GM18861 (cell line): Measurements from ENCODE around the gene MYMX.

Experiments
- ATAC-seq: cut with Tn5 transposase; IDR thresholded peaks from one replicate; pipeline ENCODE4 v1.9.1; 2021; ENCODE audit not compliant: unreplicated experiment

MYMX gene

DNA sequence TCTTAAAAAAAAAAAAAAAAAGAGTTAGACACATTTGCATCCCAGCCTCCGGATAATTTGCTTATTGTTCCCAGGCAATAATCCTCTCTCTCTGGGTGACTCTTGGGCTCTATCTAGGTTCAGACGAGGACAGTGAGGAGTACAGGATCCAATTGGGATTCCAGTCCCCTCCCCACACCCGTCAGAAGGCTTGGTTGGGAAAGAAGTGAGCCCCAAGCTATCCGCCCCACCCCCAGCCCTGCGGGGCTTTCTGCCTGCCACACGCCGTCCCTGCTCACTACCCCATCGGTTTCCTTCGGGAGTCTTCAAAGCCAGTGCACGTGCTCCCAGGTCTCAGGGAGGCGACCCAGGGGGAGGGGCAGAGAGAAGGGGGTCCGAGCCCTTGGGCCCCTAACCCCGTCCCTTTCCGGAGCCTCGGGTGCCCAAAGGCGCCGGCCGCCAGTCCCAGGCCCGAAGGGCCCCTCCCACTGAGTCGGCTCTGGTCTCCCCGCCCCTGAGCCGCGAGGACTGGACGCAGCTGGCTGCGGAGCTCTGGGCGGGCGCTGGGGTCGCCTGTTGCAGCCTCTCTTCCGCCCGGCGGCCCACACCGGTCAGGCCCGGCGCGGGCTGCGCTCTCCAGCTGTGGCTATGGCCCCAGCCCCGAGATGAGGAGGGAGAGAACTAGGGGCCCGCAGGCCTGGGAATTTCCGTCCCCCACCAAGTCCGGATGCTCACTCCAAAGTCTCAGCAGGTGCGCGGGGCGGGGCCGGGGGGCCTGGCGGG is 2.5 kb downstream of the MYMX start:
- peak; percentile 43 for ATAC-seq

DNA sequence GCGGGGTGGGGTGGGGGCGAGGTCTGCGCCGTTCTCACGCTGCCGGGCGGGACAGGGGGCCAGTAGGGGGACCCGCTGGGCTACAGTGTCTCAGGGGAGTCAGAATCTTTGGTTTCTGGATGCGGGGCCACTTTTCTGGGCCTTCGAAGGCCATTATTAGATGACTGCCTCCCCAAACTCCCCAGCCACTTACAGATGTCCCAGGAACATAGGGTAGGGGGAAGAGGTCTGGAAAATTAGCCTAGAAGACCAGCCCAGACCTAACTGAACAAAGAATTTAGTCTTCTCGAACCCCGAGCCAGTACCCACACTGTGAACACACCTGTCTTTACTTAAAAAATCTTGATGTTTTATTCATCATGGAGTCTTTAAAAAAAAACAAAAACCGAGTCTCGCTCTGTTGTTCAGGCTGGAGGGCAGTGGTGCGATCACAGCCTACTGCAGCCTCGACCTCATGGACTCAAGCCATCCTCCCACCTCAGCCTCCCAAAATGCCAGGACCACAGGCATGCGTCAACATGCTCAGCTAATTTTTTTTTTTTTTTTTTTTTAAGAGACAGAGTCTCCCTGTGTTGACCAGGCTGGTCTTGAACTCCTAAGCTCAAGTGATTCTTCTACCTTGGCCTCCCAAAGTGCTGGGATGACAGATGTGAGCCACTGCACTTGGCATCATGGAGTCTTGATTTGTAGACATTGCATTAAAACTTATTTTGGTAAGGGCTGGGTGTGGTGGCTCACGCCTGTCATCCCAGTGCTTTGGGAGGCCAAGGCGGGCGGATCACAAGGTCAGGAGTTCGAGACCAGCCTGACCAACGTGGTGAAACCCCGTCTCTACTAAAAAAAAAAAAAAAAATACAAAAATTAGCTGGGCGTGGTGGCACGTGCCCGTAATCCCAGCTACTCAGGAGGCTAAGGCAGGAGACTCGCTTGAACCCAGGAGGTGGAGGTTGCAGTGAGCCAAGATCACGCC is 3.4 kb downstream of the MYMX start:
- no peak for ATAC-seq

DNA sequence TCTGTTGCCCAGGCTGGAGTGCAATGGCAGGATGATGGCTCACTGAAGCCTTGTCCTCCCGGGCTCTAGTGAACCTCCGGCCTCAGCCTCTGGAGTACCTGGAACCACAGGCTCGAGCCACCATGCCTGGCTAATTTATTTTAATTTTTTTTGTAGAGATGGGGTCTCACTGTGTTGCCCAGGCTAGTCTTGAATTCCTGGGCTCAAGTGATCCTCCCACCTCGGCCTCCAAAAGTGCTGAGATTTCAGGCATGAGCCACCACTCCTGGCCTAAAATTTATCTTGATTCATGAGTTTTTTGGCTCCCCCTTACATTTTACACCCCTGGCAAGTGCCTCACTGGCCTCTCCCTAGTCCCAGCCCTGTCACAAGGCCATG is 4.2 kb downstream of the MYMX start:
- no peak for ATAC-seq

DNA sequence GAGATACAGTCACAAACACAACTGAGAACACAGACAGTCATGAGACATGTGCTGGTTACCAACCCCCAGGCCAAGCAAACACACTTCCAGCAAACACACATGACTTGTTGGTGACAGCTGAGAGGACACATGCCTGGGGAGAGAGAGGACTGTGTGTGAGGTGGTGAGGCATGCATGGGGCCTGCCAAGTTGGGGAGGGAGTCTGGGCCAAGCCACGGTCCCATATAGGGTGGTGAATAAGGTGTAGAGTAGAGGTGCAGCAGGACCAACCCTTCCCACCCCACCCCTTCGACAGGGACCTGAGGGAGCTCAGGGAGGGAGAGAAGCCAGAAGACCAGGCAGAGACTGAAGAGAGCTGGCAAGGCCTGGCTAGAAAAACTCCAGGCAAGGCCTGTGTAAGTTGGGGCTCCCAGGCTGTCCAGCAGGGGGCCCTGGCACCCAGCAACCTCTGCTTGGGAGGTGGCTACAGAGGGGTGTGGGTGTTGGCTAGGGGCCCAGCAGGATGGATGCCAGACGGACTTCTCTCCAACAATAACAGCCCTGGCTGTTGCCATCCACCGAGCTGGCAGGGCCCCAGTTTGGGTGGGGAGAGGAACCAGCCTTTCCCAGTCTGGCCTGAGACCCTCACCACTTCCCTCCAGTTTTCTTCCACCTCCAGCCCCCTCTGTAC is 4.7 kb downstream of the MYMX start:
- ATAC-seq: peak; percentile 49

DNA sequence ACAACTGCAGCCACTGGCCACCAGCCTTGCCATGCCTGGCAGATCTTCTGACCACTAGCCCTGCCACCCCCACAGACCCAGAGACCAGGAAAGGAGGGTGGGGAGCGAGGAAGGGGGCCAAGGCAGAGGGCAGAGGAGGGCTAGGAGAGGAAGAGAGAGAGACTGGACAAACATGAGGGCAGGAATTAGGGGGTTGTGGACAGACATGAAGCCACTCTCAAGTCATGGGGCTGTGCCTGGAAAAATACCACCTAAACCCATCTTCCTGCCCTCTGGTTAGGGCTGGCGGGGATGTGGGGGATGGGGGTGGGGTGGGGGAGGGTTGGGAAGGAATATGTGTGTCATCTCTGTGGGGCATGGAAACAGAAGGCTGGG is 5.2 kb downstream of the MYMX start:
- ATAC-seq: no peak

DNA sequence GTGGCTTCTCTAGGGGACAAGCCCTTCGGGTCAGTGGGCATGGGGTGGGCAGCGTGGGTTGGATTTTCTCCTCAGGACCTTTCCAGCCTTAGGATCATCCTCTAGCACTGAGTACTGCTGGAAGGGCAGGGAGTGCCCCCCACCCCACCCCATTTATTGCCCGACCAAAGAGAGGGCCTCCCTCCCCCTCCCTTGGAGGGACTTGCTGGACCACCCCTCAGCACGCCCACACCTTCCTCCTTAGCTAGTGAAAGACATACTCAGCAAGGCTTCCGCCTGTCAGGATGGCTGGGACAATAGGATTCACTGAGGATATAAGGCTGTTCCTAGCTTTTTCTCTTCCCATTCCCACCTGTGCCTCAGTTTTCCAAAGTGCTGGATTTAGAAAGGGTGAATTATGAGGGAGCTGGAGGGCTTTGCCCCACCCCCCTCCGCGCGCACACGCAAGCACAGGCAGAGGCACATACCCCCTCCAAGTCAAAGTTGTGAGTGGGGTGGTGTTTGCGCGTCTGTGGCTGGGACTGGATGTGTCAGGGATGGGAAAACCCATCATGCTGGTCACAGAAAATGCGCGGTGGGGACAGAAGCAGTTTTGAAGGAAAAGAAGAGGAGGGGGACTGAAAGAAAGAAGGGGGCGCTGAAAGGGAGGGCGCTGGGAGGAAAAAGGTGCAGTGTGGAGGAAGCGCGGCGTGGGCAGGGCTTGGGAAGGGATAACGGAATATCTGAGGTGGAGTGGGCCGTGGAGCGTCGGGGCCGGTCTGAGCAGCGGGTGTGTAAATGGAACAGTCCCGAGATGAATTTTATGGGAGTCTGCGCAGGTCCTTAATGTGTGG is 6.0 kb downstream of the MYMX start:
- ATAC-seq: no peak

DNA sequence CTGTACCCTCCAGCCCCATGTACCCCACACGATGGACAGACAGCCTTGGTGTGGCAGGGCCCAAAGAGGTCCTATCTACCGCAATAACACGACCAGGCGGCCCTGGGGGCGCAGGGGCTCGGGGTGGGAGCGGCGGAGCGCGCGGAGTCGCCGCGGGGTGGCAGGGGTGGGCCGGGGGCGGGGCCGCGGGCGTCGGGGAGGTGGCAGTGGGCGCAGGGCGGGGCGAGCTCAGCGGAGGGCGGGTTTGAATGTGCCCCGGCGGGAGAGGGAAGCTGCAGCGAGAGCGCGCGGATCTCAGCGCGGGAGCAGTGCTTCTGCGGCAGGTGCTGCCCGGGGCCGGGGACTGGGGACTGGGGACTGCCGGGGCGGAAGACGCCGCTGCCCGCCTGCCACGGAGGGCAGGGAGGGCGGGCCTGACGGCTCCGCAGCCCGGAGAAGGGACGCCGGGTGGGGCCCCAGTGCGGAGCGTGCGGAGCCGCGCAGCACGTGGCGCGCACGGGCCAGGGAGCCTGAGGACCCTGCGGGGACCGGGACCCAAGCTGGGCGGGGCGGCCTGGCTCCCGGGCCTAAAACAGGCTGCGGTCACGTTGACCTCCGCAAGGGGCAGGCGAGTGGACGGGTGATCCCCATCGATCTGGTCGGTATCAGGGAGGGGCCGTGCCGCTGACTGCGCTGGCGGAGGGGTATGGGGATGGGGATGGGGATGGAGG is 6.7 kb downstream of the MYMX start, which contains the start of gene SLC29A1:
Gene SLC29A1, plus strand, starts transcription at position 277 of the 710 bp plus-strand sequence. CDS start 3,719 bp downstream, outside the sequence.
- ATAC-seq: no peak

DNA sequence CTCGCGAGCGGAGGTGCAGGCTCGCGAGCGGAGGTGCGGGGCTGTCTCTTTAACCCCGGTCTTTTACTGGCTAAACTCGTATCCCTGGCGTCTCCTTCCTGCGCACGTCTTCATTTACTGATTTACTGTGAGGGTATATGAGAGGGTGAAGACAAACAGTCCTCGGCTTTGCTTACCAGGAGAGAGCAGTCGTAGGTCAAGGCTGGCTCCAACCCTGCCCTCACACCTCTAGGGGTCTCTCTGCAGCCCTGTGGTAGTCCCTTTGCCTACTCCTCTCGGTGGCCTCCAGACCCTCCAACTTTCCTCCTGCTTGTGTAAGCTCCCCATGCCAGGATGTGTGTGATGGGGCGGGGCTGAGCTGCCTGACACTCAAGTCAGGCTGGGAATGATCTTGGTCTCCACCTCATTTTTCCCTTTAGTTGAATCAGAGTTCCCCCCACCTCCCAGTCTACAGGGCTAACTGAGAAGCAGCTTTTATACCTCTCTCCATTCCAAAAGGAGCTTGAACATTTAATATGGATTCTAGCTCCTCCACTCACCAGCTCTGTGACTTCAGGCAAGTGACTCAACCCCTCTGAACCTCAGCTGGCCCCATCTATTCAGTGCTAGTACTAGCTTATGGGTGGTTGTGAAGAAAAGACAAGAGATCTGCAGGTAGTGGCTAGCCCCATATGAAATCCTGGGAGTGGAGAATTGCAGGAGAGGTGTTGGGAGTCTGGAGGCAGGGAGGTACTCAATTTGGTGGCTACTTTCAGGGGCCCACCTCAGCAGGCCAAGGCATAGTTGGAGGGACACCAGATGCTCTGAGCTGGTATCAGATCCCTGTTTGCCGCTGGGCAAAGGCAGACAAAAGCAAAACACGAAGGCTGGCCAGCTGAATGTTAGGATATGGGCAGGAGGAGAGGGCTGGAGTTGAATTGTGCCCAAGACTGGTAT is 7.6 kb downstream of the MYMX start:
- no peak for ATAC-seq

DNA sequence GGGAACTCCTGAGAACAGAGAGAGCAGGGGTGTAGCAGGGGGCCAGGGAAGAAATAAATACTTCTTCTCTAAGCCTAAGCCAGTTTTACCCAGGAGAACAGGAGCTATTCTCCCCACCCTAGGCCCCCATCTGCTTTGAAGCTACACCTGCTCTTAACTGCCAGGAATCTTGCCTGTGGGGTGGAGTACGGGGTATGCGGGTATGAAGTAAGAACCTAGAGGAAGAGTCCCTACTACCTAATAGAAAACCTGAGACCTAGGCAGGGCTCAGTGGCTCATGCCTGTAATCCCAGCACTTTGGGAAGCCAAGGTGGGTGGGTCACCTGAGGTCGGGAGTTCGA is 8.2 kb downstream of the MYMX start:
- ATAC-seq: no peak

DNA sequence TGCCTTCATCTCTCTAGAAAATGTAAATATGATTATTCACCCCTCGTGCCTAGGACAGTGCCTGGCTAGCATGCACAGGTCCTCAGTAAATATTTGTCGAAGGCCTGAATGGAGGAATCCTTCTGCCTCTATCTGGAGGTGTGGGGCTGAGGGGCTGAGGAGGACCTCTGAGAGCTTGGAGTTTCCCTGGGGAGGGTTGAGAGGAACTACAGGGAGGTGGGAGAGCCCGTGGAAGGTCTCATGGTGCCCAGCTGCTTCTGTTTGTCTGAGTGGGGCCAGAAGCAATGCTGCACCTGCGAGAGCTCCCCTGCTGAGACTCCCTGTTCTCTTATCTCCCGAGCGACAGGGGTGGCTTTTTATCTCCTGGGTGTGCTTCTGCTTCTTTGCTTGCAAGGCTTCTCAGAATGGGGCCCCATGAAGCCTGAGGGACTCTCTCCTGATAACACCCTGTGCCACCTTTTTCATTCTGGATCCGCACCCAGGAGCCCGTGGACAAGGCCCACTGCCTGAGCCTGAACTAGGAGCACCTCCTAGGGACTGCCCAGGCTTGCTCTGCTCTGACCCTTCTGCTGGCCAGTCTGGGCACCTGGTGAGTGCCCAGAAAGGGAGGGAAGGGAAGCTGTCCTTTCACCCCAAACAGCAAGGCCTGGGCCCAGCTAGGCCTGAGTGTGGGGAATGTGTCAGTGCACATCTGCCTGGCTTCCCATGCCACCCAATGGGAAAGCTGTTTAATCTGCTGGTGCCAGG is 9.0 kb downstream of the MYMX start:
- ATAC-seq: no peak

DNA sequence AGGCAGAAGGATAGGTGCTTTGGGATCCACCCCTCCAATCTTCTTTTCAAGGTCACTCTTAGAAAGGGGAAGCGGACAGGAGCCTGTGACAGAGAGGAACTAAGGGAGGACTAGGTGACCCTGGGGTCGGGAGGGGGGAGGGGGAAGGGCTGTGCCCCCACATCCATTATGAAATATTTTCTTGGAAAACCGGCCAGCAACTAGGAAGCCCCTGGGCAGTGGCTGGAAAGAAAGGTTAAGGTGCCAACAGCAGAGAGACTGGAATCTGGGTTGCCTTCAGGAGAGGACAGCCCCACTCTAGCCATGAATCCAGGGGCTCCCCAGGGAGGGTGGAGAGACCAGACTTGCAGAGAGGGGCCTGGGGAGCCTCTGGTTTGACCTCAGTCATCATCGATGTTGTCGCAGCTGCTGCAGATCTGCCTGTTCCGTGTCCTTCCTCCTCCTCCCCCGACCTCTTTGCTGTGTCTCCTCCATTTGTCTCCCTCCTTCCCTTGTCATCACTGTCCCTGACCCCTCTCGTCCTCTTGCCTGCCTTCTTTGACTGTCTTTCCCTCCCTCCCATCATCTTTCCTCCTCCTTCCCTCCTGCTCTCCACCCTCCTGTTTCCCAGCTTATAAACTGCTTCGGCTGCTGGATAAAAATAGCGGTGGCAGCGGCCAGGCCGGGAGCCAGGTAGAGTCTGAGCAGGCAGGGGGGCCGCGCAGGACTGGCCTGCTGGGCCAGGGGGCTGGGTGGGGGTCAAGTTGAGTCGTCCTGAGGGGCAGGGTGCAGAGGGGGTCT is 9.8 kb downstream of the MYMX start:
- no peak for ATAC-seq

DNA sequence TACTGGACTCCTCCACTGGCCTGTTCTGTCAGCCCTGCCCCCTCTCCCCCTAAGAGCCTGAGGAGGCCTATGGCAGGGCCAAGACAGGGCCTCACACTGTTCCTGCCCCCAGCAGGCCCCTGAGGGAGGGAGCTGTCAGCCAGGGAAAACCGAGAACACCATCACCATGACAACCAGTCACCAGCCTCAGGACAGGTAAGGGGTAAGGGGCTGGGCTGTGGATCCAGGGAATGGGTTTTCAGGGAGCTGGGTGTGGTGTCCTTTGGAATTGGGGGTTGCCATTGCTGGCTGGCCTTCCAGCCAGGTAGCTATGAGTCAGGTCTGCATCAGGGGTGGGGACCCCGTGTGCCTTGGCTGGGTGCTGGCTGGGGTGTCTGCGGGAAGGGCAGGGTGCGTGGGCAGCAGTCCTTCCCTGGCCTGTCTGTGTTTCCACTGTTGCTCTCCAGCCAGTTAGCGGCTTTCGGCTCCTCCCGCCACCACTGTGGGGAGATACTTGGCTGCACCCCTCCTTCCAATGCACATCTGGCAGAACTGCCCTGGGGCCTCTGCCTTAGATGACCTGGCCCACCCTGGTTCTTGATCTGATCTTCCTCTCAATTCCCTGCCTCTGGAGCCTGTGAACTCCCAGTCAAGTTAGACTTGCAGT is 10.5 kb downstream of the MYMX start:
- no peak for ATAC-seq

DNA sequence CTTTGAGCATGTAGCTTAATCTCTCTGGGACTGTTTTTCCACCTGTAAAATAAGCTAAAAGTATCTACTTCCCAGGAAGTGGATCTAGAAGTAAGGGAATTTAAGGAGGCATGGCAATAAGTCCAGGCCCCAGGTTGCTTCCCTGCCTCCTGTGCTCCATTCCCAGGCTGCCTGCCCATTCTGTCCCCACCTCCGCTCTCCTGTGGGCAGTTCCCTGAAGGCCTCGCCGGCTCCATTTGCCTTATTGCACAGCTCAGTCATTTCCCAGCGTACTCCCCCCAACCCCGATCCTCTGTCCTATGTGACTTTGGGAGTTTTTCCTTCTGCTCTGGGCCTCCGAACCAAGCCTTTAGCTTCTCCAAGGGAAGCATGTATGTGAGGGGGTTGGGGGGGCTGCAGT is 11.3 kb downstream of the MYMX start:
- no peak for ATAC-seq

DNA sequence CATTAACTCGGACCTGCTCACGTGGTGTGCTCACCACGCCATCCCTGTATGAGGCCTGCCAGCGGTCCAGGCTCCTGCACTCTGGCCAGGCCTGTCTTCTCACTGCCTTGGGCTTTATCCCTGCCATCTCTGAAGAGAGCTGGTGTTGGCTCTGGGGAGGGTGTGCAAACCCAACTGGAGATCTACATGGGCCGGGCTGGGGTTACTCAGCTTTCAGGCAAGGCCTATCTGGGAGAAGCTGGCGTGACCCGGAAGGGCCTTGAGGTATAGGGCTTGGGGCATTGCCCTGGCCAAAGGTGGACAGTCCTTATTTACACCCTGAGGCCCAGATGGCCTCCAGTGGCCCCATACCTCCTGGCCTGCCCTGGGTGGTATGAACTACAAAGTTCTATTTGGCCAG is 11.7 kb downstream of the MYMX start:
- ATAC-seq: no peak

DNA sequence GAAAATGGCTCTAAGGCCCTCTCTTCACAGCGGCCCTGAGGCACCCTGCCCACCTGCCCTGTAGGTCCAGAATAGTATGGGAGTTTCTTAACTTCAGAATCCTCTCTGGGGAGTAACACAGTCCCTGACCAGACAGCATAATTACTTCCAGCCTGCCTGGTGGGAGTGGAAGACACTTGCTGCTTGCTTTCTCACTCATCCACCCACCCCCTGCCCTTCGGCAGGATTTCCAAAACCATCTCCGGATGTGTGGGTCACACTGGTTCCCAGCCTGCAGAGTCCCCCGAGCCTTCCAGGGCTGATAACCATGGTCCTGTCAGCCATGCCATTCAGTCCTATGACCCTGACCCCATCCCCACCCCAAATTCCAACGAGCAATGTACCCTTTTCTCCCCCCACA is 12.1 kb downstream of the MYMX start:
- ATAC-seq: no peak

DNA sequence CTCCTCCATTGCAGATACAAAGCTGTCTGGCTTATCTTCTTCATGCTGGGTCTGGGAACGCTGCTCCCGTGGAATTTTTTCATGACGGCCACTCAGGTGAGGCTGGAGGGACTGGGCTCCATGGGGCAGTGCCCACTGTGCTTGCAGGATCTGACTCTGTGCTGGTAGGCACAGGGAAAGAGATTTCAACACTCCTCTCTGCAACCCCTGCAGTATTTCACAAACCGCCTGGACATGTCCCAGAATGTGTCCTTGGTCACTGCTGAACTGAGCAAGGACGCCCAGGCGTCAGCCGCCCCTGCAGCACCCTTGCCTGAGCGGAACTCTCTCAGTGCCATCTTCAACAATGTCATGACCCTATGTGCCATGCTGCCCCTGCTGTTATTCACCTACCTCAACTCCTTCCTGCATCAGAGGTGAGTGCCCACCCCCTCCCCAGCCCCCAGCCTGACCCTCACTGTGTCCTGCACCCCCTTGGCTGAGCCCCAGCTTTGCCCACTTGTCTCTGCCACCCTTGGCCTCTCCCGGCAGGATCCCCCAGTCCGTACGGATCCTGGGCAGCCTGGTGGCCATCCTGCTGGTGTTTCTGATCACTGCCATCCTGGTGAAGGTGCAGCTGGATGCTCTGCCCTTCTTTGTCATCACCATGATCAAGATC is 12.8 kb downstream of the MYMX start:
- no peak for ATAC-seq
